HFF-Myc (cell line): ENCODE data around the gene RGS10.

Source experiments
- DNase-seq: peaks from one replicate; pipeline ENCODE4 v3.0.0-alpha.2; 2011; ENCODE audit warnings: low read depth; ENCODE audit errors: extremely low read depth
- H3K4me3 ChIP-seq: replicated peaks from 2 replicates; pipeline ENCODE4 v1.5.1; 2011; ENCODE audit warnings: low read depth, mild to moderate bottlenecking, control low read depth, low read length
- CTCF ChIP-seq: IDR thresholded peaks from 2 replicates; pipeline ENCODE4 v1.5.1; 2012; ENCODE audit warnings: mild to moderate bottlenecking, low read depth, low read length, control low read depth; ENCODE audit errors: missing control alignments

The RGS10 gene, protein sequence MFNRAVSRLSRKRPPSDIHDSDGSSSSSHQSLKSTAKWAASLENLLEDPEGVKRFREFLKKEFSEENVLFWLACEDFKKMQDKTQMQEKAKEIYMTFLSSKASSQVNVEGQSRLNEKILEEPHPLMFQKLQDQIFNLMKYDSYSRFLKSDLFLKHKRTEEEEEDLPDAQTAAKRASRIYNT

GRCh38 chr10:119542357-119542987 lies at the start of gene RGS10:
Gene RGS10 (minus strand): TSS chr10:119542719. CDS start chr10:119542638, 81 bp downstream.
- H3K4me3 ChIP-seq = peak within 1 kb of the TSS; percentile 85
- no peak for TF ChIP-seq CTCF
- DNase-seq = no peak

DNA sequence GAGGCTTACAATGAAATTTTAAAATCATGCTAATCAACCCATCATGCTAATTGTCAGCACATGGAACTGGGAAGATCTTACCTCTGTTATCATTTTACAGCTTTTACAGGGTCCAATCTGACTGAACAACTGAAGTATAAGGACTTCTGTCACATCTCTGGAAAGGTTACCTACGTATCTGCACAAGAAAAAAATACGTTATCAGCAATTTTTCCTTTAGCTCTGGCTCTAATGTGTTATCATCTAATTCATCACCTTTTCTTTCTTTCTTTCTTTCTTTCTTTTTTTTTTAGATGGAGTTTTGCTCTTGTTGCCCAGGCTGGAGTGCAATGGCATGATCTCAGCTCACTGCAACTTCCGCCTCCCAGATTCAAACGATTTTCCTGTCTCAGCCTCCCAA lies 45.6 kb upstream of the RGS10 start:
- no peak overlapping the region for H3K4me3 ChIP-seq
- no peak for TF ChIP-seq CTCF
- no peak for DNase-seq

GRCh38 chr10:119578355-119578754 lies 35.8 kb upstream of the RGS10 start:
- H3K4me3 ChIP-seq = no peak overlapping the region
- DNase-seq = no peak
- TF ChIP-seq CTCF = no peak

GRCh38 chr10:119575991-119576390 lies 33.5 kb upstream of the RGS10 start:
- no peak for TF ChIP-seq CTCF
- DNase-seq = no peak
- H3K4me3 ChIP-seq = no peak overlapping the region

GRCh38 chr10:119575506-119575905 lies 33.0 kb upstream of the RGS10 start:
- no peak overlapping the region for H3K4me3 ChIP-seq
- no peak for DNase-seq
- TF ChIP-seq CTCF = no peak

DNA sequence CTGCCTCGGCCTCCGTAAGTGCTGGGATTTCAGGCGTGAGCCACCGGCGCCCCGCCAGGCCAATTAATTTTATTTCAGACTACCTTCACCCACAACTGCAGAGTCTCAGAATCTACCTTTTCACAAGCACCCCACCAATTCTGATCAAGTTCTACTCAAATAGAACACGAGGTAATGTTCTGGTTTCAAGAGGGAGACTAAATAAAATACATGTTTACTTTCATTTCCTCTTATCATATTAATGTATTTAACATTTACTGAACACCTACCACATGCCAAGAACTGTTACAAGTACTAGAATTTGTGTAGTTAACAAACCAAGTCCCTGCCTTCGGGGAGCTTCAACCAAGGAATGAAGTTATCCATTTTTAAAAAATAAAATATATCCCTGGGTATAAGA lies 25.5 kb upstream of the RGS10 start:
- TF ChIP-seq CTCF = no peak
- no peak overlapping the region for H3K4me3 ChIP-seq
- no peak for DNase-seq
